Neuron (in vitro differentiated cells): Measurements from ENCODE around the gene IL10RB.
"Not testable (repeated sequence)": the region's sequence is repeated elsewhere in the genome, so short reads cannot be mapped to it uniquely, and the experiment has no call there.

ENCODE experiments used
- H2AFZ ChIP-seq: one replicate; pipeline ENCODE4 v1.6.1; 2013; ENCODE audit warnings: low read depth, mild to moderate bottlenecking, inconsistent platforms, low read length, moderate library complexity
- H3K27me3 ChIP-seq: one replicate; pipeline ENCODE4 v1.6.1; 2013; ENCODE audit warnings: low read length; ENCODE audit not compliant: insufficient read depth
- H3K36me3 ChIP-seq: one replicate; pipeline ENCODE4 v1.6.1; 2013; ENCODE audit warnings: low read length; ENCODE audit not compliant: insufficient read depth
- H3K4me1 ChIP-seq: one replicate; pipeline ENCODE4 v1.6.1; 2013; ENCODE audit warnings: low read length; ENCODE audit not compliant: insufficient read depth
- H3K4me3 ChIP-seq: 2 replicates; pipeline ENCODE4 v1.5.1; 2013; ENCODE audit warnings: mild to moderate bottlenecking, low read length, moderate library complexity
- H3K9me3 ChIP-seq: one replicate; pipeline ENCODE4 v1.6.1; 2013; ENCODE audit warnings: low read length

Gene IL10RB

GRCh38 chr21:33266050-33266788 is at the start of gene IL10RB:
TSS of gene IL10RB (plus strand) at chr21:33266367. CDS start at chr21:33266466, 99 bp downstream.
- Histone ChIP-seq H3K4me1 (no peaks in the 10 kb centered on the region), H3K27me3 (no peaks in the 10 kb centered on the region), H3K36me3 (peaks cover 21% of the 10 kb centered on the region), H3K9me3 (peaks cover 3% of the 10 kb centered on the region), H2AFZ (no peak within 1 kb of the TSS), H3K4me3 (peak within 1 kb of the TSS; percentile 29)

DNA sequence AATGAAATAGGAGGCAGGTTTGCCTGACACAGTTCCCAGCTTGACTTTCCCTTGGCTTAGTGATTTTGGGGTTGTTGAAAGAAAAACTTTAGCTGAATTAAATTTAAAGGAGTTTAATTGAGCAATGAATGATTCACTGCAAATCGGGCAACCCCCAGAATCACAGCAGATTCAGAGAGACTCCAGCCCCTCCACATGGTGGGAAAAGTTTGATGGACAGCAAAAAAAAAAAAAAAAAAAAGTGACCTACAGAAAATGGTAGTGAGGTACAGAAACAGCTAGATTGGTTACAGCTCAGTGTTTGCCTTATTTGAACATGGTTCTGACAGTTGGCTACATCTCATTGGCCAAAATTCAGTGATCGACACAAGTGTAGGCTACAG is 49.0 kb upstream of the IL10RB start:
- Histone ChIP-seq H3K36me3 (no peaks in the 10 kb centered on the region), H3K4me3 (no peak overlapping the region), H3K4me1 (peaks cover 4% of the 10 kb centered on the region), H3K27me3 (no peaks in the 10 kb centered on the region), H2AFZ (no peak overlapping the region), H3K9me3 (no peaks in the 10 kb centered on the region)

DNA sequence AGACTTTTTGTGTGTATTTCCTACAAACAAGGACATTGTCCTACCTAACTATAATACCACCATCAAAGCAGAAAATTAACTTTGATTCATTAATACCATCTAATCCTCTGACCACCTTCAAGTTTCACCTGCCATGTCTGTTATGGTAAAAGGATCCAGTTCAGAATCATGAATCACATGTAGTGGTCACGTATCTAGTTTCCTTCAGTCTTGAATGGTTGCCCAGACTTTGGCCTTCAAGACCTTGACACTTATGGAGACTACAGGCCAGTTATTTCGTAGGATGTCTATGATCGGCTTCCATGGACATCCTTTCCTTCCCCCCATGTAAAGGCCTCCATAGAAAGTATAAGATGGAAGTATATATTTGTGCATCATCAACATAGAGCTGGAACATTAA is 46.9 kb upstream of the IL10RB start:
- Histone ChIP-seq H3K9me3 (no peaks in the 10 kb centered on the region), H3K4me1 (no peaks in the 10 kb centered on the region), H3K27me3 (no peaks in the 10 kb centered on the region), H3K4me3 (no peak overlapping the region), H2AFZ (no peak overlapping the region), H3K36me3 (no peaks in the 10 kb centered on the region)

GRCh38 chr21:33219954-33220353 is 46.2 kb upstream of the IL10RB start:
- no peaks in the 10 kb centered on the region for H3K27me3 ChIP-seq
- no peaks in the 10 kb centered on the region for H3K9me3 ChIP-seq
- H3K4me3 ChIP-seq, result no peak overlapping the region
- H3K4me1 ChIP-seq, result no peaks in the 10 kb centered on the region
- no peaks in the 10 kb centered on the region for H3K36me3 ChIP-seq
- H2AFZ ChIP-seq, result no peak overlapping the region

DNA sequence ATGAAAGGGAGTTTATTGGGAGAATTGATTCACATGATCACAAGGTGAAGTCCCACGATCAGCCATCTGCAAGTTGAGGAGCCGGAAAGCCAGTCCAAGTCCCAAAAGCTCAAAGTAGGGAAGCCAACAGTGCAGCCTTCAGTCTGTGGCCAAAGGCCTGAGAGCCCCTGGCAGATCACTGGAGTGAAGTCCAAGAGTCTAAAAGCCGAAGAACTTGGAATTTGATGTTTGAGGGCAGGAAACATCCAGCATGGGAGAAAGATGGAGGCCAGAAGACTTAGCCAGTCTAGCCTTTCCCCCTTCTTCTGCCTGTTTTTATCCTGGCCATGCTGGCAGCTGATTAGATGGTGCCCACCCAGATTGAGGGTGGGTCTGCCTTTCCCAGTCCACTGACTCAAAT is 40.8 kb upstream of the IL10RB start:
- not testable (repeated sequence) for H3K4me3 ChIP-seq, H3K27me3 ChIP-seq, H3K36me3 ChIP-seq, H2AFZ ChIP-seq, H3K9me3 ChIP-seq, H3K4me1 ChIP-seq

- Histone ChIP-seq H3K4me1 (peaks cover 10% of the 10 kb centered on the region), H3K36me3 (no peaks in the 10 kb centered on the region), H2AFZ (no peak overlapping the region), H3K27me3 (no peaks in the 10 kb centered on the region), H3K9me3 (no peaks in the 10 kb centered on the region), H3K4me3 (no peak overlapping the region)
These were observed 37.7 kb upstream of the IL10RB start for GRCh38 chr21:33228455-33228854.

- Histone ChIP-seq H2AFZ (peak overlapping the region; percentile 100), H3K36me3 (no peaks in the 10 kb centered on the region), H3K9me3 (no peaks in the 10 kb centered on the region), H3K27me3 (no peaks in the 10 kb centered on the region), H3K4me3 (peak overlapping the region; percentile 82), H3K4me1 (peaks cover 10% of the 10 kb centered on the region)
These were observed 36.9 kb upstream of the IL10RB start for GRCh38 chr21:33229099-33229783.

DNA sequence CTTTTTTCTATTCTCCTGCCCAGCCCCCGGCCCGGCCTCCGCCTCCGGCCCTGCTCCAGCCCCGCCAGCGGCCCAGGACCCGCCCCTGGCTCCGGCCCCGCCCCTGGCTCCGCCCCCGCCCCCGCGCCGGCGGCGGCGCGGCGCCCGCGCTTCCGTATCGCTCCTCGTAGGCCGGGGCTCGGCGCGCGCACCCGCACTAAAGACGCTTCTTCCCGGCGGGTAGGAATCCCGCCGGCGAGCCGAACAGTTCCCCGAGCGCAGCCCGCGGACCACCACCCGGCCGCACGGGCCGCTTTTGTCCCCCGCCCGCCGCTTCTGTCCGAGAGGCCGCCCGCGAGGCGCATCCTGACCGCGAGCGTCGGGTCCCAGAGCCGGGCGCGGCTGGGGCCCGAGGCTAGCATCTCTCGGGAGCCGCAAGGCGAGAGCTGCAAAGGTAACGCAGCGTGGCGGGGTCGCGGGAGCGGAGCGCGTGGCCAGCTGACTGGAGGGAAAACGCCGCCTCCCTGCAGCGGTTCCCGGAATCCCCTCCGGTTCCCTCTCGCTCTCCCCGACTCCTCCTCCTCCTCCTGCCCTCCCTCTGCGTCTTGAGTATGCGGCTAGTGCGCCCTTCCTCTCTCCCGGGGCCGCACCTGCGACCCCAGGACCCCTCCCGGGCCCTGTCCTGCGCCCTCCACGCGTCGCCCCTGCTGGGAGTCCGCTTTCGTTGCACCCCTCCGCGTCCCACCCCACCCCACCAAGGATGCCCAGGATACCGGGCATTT is 36.2 kb upstream of the IL10RB start, which contains the start of gene IFNAR2:
Gene IFNAR2 (plus strand): TSS at position 155 of the 761 bp plus-strand sequence. CDS start 11,985 bp downstream, outside the sequence.
- Histone ChIP-seq H3K4me1 (peaks cover 10% of the 10 kb centered on the region), H3K4me3 (peak within 1 kb of the TSS; percentile 82)

DNA sequence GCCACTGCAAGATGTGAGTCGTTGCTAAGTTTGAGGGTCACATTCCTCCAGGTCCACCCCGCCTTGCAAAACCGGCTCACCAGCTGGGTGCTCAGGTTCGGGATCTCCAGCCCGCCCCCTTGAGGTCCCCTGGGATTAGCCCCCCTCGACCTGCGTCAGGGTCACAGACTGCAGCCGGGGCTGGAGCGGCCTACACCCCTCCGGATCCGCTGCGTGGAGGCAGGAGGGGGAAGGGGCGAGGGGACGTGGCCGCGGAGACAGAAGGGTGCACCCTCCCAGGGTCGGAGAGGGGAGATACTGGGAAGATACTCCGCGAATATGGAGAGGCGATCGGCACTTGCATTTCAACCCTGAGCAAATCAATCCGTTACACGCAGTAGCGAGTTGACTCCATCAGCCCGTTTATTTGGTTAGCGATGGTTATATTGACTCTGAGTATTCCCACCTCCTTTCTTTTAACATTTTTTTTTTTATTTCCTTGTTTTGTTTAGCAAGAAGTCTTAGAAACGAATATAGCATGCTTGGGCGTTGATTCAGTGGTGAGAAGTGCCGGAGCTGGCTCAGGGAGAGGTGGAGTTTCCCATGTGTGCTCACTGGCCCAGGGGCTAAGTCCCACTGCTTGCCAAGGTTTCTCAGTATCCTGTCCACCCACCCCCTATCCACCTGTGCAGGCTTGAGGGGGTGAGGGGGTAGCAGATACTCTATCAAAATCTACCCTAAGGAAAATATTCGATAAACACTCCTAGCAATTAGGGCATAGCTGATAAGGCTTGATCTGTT is 35.4 kb upstream of the IL10RB start:
- Histone ChIP-seq H2AFZ (peak overlapping the region; percentile 73), H3K9me3 (no peaks in the 10 kb centered on the region), H3K36me3 (no peaks in the 10 kb centered on the region), H3K27me3 (no peaks in the 10 kb centered on the region), H3K4me3 (peak overlapping the region; percentile 82), H3K4me1 (peaks cover 10% of the 10 kb centered on the region)

More for the DNA sequence above, 36.2 kb upstream of the IL10RB start, which contains the start of gene IFNAR2:
- H3K9me3 ChIP-seq, result no peaks in the 10 kb centered on the region
- H3K36me3 ChIP-seq, result no peaks in the 10 kb centered on the region
- peak within 1 kb of the TSS; percentile 100 for H2AFZ ChIP-seq
- H3K27me3 ChIP-seq, result no peaks in the 10 kb centered on the region

GRCh38 chr21:33231526-33231925 is 34.6 kb upstream of the IL10RB start:
- Histone ChIP-seq H3K9me3 (peaks cover 3% of the 10 kb centered on the region), H2AFZ (no peak overlapping the region), H3K36me3 (no peaks in the 10 kb centered on the region), H3K27me3 (no peaks in the 10 kb centered on the region), H3K4me1 (peaks cover 10% of the 10 kb centered on the region), H3K4me3 (peak overlapping the region; percentile 82)

GRCh38 chr21:33232291-33233034 is 33.7 kb upstream of the IL10RB start:
- Histone ChIP-seq H3K27me3 (no peaks in the 10 kb centered on the region), H3K4me1 (peaks cover 10% of the 10 kb centered on the region), H3K9me3 (peaks cover 3% of the 10 kb centered on the region), H3K36me3 (no peaks in the 10 kb centered on the region), H2AFZ (no peak overlapping the region), H3K4me3 (no peak overlapping the region)
